Effector CD8-positive, alpha-beta T cell (primary cell): ENCODE data around the gene HYI.
"Not testable (repeated sequence)": the region's sequence is repeated elsewhere in the genome, so short reads cannot be mapped to it uniquely, and the experiment has no call there.

Source experiments
- DNase-seq: peaks from one replicate; lab custom pipeline; 2025; lab: John Stamatoyannopoulos, UW

Gene HYI

GRCh38 chr1:43464681-43465504 lies 11.2 kb upstream of the HYI start:
- no peak for DNase-seq

- DNase-seq: no peak
Measured at GRCh38 chr1:43463479-43463878, 9.7 kb upstream of the HYI start.

- DNase-seq: no peak
Measured at GRCh38 chr1:43460988-43461693, 7.4 kb upstream of the HYI start.

GRCh38 chr1:43458379-43458778 lies 4.6 kb upstream of the HYI start:
- DNase-seq: not testable (repeated sequence)

- DNase-seq: no peak
Measured at GRCh38 chr1:43455213-43455889, 1.6 kb upstream of the HYI start.

GRCh38 chr1:43454270-43455011 lies 710 bp upstream of the HYI start:
- peak; percentile 30 for DNase-seq

GRCh38 chr1:43452789-43453441 lies 816 bp downstream of the HYI start:
- DNase-seq: no peak

- no peak for DNase-seq
Measured at GRCh38 chr1:43451701-43452532, 1.8 kb downstream of the HYI start.

- no peak for DNase-seq
Measured at GRCh38 chr1:43451157-43451591, 2.6 kb downstream of the HYI start.

GRCh38 chr1:43450251-43450941 lies 3.3 kb downstream of the HYI start:
- no peak for DNase-seq

- DNase-seq: no peak
Measured at GRCh38 chr1:43449708-43450069, 4.0 kb downstream of the HYI start.

- no peak for DNase-seq
Measured at GRCh38 chr1:43448955-43449707, 4.6 kb downstream of the HYI start.

- no peak for DNase-seq
Measured at GRCh38 chr1:43447891-43448708, 5.6 kb downstream of the HYI start.

- DNase-seq: no peak
Measured at GRCh38 chr1:43446881-43447835, 6.6 kb downstream of the HYI start.

- DNase-seq: no peak
Measured at GRCh38 chr1:43446388-43446740, 7.4 kb downstream of the HYI start.

GRCh38 chr1:43445606-43446387 lies 7.9 kb downstream of the HYI start:
- DNase-seq: no peak

GRCh38 chr1:43444836-43445235 lies 8.9 kb downstream of the HYI start:
- DNase-seq: no peak
